ENCODE measurements around the gene SBNO2.
"Not testable (repeated sequence)": the region's sequence is repeated elsewhere in the genome, so short reads cannot be mapped to it uniquely, and the experiment has no call there.

The SBNO2 gene

DNA sequence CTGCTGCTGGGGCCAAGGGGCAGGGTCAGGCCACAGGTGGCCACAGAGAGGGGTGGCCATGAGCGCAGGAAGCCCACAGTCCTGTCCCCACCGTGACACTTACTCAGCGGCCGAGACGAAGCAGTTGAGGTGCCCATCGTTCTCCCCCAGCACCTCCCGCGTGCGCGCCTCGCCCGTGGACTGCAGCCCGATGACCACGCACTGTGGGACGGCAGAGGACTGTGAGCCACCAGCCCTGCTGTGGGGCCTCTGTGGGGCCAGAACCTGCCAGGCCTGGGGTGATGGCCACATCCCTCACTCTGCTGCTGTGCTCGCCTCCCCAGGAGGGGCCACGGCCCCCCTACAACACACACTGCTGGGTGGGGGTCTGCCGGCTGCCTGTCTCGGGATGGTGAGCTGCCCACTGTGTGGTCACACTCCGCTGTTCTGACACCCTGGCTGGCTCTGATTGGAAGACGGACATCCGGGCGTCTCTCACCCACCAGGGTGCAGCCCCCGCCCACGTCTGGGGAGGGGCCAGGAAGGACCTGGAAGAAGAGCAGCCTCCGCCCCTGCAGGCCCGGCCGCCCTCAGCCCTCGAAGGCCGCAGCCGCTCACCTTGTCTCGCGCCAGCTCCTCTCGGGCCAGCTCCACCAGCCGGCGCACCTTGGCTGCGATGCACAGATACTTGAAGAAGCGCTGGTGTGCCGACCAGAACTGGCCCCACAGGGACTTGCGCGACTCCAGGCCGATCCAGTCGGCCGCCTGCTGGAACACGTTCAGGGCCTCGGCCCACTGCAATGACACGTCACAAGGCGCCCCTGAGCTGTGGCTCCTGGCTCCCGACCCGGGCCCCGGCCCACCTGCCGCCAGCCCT, 57.1 kb downstream of the SBNO2 start:
- no peak for DNase-seq

DNA sequence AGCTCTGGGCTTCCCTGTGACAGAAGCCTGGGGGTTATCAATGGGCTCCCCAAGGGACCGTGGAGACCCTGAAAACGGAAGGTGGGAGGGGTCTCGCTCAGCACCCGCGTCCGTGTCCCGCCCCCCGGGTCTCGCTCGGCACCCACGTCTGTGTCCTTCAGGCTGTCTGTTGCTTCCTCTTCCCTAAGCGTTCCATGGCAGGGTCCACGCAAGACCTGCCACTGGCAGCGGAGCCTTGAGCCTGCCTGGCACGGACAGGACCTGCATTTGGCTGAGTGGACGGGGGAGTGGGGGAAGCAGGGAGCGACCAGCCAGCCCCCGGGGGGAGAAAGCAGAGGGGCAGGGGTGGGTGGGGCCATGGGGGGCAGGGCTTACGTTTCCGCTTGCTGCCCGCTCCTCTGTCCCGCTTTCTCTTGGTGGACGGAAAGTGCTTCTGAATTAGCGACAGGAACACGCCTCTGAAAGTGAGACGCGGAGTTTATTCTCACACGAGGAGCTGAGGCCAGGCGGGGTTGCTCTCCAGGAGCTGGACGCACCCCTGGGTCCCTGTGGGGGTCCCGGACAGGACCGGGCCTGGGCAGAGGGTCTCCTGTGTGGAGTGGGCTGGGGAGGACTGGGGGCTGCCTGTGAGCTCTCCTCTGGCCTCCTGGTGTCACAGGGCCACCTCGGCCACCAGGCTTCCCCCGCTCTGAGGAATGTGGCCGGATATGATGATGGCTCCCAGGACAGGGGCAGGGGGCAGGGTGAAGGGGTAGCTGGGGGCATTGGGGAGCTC, 58.2 kb downstream of the SBNO2 start:
- DNase-seq, result no peak

GRCh38 chr19:1114728-1115127, 59.3 kb downstream of the SBNO2 start:
- not testable (repeated sequence) for DNase-seq

- DNase-seq, result no peak
Measured at GRCh38 chr19:1113986-1114483, 60.0 kb downstream of the SBNO2 start.

DNA sequence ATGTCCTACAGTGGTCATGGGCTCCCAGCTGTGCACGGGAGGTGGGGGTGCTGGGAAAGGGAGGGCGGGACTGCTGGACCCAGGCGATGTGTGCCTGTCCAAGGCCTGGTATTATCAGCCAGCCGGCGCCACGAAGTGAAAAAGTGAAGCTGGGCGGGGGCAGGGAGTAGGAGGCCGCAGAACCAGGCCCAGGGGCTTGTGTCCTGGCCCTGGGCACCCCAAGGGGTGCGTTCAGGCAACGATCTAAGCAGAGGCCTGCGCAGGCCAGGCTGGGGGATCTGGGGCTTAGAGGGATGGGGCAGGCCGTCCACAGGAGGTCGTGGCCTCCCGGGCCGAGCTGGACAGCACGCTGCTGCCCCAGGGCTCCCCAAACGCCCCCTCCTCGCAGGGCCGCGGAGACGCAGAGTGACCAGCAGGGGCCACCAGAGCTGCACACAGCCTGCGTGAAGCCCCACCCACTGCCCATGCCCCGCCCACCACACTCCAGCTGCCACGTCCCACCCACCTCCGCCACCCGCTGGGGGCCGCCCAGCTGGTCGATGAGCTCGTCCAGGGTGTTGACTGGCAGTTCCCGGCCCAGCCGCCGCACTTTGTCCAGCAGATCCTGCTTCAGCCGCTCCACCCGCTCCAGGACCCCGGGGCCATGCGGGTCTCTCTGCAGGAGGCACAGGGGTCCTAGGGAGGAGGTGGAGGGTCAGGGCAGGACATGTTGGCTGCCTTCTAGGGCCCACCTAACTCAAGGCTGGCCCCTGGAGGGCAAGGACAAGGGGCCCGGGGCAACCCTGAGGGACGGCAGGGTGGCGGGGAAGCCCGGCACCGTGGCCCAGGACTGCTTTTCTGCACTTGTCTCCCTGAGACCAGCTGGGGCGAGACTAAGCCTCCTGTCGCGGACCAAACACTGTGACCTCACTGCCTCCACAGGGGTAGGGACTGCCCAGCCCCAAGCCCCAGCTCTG, 60.8 kb downstream of the SBNO2 start:
- peak; percentile 35 for DNase-seq

- no peak for DNase-seq
Measured at GRCh38 chr19:1112268-1113029, 61.6 kb downstream of the SBNO2 start.

DNA sequence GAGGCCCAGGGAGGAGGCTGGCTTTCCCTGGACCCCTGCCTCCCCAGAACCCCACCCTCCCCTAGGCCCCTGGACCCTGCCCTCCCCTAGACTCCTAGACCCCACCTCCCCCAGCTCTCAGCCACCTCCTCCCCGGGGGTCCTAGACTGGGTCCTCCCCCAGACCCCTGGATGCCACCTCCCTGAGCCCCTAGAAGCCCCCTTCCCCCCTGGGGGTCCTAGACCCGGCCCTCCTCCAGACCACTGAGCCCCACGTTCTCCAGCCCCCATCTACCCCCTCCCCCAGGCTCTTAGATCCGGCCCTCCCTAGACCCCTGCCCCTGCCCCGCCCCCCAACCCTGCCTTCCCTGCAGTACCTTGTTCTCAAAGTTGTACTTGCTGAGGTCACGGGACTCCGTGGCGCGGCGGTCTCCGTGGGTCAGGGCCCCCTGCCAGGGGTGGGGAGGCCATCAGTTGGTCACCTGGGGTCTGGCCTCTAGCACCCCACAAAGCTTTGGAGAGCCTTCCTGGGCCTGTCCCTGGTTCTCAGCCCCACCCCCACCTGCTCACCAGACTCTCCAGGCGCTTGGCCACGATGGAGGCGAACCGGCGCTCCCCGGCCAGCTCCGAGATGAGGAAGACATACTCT, 62.3 kb downstream of the SBNO2 start:
- no peak for DNase-seq

- no peak for DNase-seq
Measured at GRCh38 chr19:1110809-1111640, 63.0 kb downstream of the SBNO2 start.

GRCh38 chr19:1109697-1110671, 64.1 kb downstream of the SBNO2 start:
- no peak for DNase-seq

DNA sequence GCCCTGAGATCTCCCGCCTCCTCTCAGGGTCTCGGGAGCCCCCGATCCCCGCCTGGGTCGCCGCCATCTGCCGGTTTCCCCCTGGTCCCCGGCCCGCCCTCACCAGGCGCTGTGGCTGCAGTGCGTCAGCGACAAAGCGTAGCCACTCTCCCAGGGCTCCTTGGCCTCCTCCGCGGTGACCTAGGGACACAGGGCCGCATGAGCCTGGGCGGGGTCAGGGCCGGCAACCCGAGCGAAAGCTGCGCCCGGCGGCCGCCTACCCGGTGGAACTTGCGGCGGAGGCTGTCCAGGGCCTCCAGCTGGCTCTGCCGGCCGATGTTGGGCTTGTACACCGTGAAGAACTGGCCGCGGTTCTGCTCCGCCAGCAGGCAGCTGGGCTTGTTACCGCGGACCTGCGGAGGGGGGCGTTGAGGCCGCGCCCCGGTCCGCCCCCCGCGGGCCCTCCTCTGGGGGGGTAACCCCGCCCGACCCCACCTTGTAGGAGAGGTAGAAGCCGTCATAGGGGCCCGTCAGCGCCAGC, 65.0 kb downstream of the SBNO2 start:
- DNase-seq, result no peak

DNA sequence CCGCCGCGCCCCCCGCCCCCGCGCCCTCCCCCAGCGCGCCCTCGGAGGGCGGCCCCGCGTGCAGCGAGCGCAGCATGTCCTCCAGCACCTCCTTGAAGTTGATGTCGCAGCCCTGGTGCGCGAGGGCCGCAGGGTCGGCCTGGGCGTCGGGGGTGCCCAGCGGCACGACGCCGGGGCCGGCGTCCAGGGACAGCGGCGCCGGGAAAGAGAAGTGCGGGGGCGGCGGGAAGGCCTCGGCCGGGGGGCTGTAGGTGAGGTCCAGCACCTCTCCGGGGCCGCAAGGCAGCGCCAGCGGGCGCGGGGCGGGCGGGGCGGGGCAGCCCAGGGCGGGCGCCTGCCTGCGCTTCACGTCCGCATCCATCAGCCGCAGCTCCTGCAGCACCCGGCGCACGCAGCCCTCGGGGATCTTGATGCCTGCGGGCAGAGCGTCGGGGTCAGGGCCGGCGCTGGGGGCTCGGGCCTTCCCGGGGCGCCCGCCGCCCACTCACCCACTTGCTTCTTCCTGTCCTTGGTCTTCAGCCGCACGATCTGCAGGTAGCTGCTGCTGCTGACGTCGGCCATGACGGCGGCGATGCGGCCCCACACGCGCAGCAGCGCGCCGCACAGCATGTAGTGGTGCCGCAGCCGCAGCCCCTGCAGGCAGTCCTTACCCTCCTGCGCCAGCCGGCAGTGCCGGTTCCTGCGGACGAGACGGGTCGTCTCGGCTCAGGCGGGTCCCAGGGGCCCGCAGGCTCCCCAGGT, 65.6 kb downstream of the SBNO2 start:
- no peak for DNase-seq

DNA sequence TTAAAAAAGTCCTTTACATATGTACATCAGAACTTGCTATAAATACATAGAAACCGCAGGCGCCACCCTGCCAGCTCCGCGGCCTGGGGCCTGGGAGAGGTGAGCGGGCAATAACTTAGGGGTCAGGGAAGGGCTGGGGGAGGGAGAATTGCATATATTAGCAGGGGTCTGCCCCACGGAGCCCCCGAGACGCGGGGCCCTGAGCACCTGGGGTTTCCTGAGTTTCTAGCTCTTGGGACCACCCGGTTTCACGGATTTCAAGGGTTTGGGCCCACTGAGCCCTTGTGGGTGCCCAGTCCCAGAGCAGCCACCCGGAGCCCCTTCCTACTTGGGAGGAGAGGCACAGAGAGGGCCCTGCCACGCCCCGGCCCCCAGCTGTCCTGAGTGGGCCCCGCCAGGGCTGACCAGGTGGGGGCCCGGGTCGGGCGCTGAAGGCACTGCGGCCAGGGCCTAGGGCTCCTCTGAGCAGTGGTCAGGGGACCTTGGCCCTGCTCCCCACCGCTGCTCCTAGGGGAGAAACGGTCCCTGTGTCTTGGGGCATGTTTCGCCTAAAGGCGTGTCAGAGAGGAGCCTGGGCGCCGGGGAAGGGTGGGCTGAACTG, 66.3 kb downstream of the SBNO2 start:
- DNase-seq, result no peak

GRCh38 chr19:1106841-1107660, 67.0 kb downstream of the SBNO2 start:
- no peak for DNase-seq

- no peak for DNase-seq
Measured at GRCh38 chr19:1105873-1106840, 67.9 kb downstream of the SBNO2 start.

GRCh38 chr19:1105008-1105872, 68.8 kb downstream of the SBNO2 start:
- DNase-seq, result no peak
